Amygdala (tissue), 56 donors: ENCODE results near the gene STT3A.

ENCODE experiments used
- DNase-seq, 56 donors: peaks; one replicate each; lab custom pipeline; 2025; lab: John Stamatoyannopoulos, UW

The STT3A gene

GRCh38 chr11:125587480-125587879 lies 5.2 kb upstream of the STT3A start:
- no peak for DNase-seq

- no peak for DNase-seq
These were observed 4.1 kb upstream of the STT3A start for GRCh38 chr11:125588505-125588904.

GRCh38 chr11:125591649-125592304 lies 875 bp upstream of the STT3A start:
- peak in 28 of 56 donors; percentile 7 to 74 (median 48) for DNase-seq

GRCh38 chr11:125593114-125593820 lies 615 bp downstream of the STT3A start:
- DNase-seq, result peak in 2 of 56 donors; percentile 13 to 20

- DNase-seq, result no peak
These were observed 2.3 kb downstream of the STT3A start for GRCh38 chr11:125594958-125595357.

- DNase-seq, result no peak
These were observed 8.0 kb downstream of the STT3A start for GRCh38 chr11:125600663-125601062.

- no peak for DNase-seq
These were observed 10.6 kb downstream of the STT3A start for GRCh38 chr11:125603207-125603606.

- DNase-seq, result no peak
These were observed 12.8 kb downstream of the STT3A start for GRCh38 chr11:125605417-125605816.

GRCh38 chr11:125609545-125609944 lies 16.9 kb downstream of the STT3A start:
- DNase-seq, result no peak

- DNase-seq, result no peak
These were observed 25.7 kb downstream of the STT3A start for GRCh38 chr11:125618383-125618782.

- DNase-seq, result no peak
These were observed 29.3 kb downstream of the STT3A start for GRCh38 chr11:125621995-125622394.

GRCh38 chr11:125623064-125623463 lies 30.4 kb downstream of the STT3A start:
- DNase-seq, result no peak

GRCh38 chr11:125624756-125625213 lies 32.1 kb downstream of the STT3A start, which contains the start of gene CHEK1:
CHEK1 (plus strand) TSS chr11:125625163; CDS start chr11:125626769, 1,606 bp downstream.
- DNase-seq, result no peak

- peak in 4 of 56 donors; percentile 56 to 80 (median 69) for DNase-seq
These were observed 32.6 kb downstream of the STT3A start for GRCh38 chr11:125625225-125625629.

- DNase-seq, result peak; percentile 33 to 92 (median 82)
These were observed 33.1 kb downstream of the STT3A start for GRCh38 chr11:125625630-125626287.

- peak in 6 of 56 donors; percentile 3 to 54 (median 32) for DNase-seq
These were observed 33.8 kb downstream of the STT3A start for GRCh38 chr11:125626288-125626950.

GRCh38 chr11:125627236-125627910 lies 34.7 kb downstream of the STT3A start:
- no peak for DNase-seq

- DNase-seq, result no peak
These were observed 45.2 kb downstream of the STT3A start for GRCh38 chr11:125637840-125638239.

- DNase-seq, result no peak
These were observed 45.7 kb downstream of the STT3A start for GRCh38 chr11:125638315-125638714.

- DNase-seq, result no peak
These were observed 53.2 kb downstream of the STT3A start for GRCh38 chr11:125645871-125646270.
